Measurements from ENCODE around the gene LEFTY1.

The LEFTY1 gene

DNA sequence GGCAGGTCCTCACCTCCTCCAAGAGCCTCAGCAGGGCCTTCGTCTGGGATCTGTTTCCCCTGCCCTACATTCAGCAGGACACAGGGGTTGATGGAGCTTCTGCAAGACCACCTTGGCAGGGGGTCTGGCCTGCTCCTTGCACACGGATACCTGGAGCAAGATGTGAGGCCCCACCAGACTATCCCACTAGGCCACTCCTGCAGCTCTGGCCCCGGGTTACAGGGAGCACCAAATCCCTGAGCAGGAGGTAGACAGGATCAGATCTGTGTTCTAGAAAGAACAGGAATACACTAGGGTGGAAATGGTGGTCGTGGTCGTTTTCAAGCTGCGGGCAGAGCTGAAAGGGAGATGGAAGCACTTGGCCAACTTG, 45.5 kb downstream of the LEFTY1 start:
- Histone ChIP-seq H3K4me2 (ENCODE audit: low read length) (no peak overlapping the region), H4K12ac (ENCODE audit: low read depth, low read length) (no peak overlapping the region), H2BK120ac (ENCODE audit: insufficient read depth, low read length, poor library complexity) (no peak overlapping the region), H3K4ac (ENCODE audit: low read depth, low read length) (no peak overlapping the region), H3K79me2 (ENCODE audit: control insufficient read depth, insufficient read depth, low read length, poor library complexity) (no peaks in the 10 kb centered on the region), H2AFZ (ENCODE audit: insufficient read depth, low read length, poor library complexity) (no peak overlapping the region), H2BK5ac (ENCODE audit: low read depth, low read length, poor library complexity) (no peak overlapping the region), H3K79me1 (ENCODE audit: low read length) (no peaks in the 10 kb centered on the region), H3K14ac (ENCODE audit: low read length) (no peak overlapping the region), H3K27me3 (ENCODE audit: insufficient read depth, low read length) (no peaks in the 10 kb centered on the region), H3K23ac (ENCODE audit: low read length) (no peak overlapping the region), H2AK5ac (ENCODE audit: low read length) (no peak overlapping the region), H3K18ac (ENCODE audit: low read length) (no peak overlapping the region), H4K91ac (ENCODE audit: low read depth, low read length) (no peak overlapping the region), H3K4me3 (ENCODE audit: low read depth, low read length) (no peak overlapping the region), H3K9me3 (ENCODE audit: insufficient read depth, low read depth, low read length) (peaks cover 1% of the 10 kb centered on the region), H3K27ac (ENCODE audit: low read depth, low read length) (no peak overlapping the region), H3K4me1 (ENCODE audit: control insufficient read depth in 1 of 2, insufficient read depth in 2 of 2, low read length in 2 of 2) (peaks cover 2 to 4% of the 10 kb centered on the region in 2 experiments), H3K36me3 (ENCODE audit: control insufficient read depth in 1 of 2, insufficient read depth in 2 of 2, low read length in 2 of 2) (peaks cover 38 to 40% of the 10 kb centered on the region in 2 experiments), H2BK12ac (ENCODE audit: low read length) (no peak overlapping the region), H3K9ac (ENCODE audit: low read length) (no peak overlapping the region), H4K8ac (ENCODE audit: low read depth, low read length) (no peak overlapping the region)
- no peak for DNase-seq
- no CpG with 5 or more reads among the region's 6 CpGs for whole genome bisulfite sequencing (ENCODE audit: extremely low coverage, insufficient coverage, insufficient read length)

- Histone ChIP-seq H3K27me3 (ENCODE audit: insufficient read depth, low read length) (no peaks in the 10 kb centered on the region), H3K9me3 (ENCODE audit: insufficient read depth, low read depth, low read length) (peaks cover 1% of the 10 kb centered on the region), H3K4me3 (ENCODE audit: low read depth, low read length) (no peak overlapping the region), H4K91ac (ENCODE audit: low read depth, low read length) (no peak overlapping the region), H3K36me3 (ENCODE audit: control insufficient read depth in 1 of 2, insufficient read depth in 2 of 2, low read length in 2 of 2) (peaks cover 39 to 42% of the 10 kb centered on the region in 2 experiments), H4K8ac (ENCODE audit: low read depth, low read length) (no peak overlapping the region), H3K18ac (ENCODE audit: low read length) (no peak overlapping the region), H3K79me2 (ENCODE audit: control insufficient read depth, insufficient read depth, low read length, poor library complexity) (no peaks in the 10 kb centered on the region), H3K4me1 (ENCODE audit: control insufficient read depth in 1 of 2, insufficient read depth in 2 of 2, low read length in 2 of 2) (peaks cover 2 to 4% of the 10 kb centered on the region in 2 experiments), H3K79me1 (ENCODE audit: low read length) (no peaks in the 10 kb centered on the region), H2BK5ac (ENCODE audit: low read depth, low read length, poor library complexity) (no peak overlapping the region), H3K9ac (ENCODE audit: low read length) (no peak overlapping the region), H3K23ac (ENCODE audit: low read length) (no peak overlapping the region), H2AFZ (ENCODE audit: insufficient read depth, low read length, poor library complexity) (no peak overlapping the region), H3K4me2 (ENCODE audit: low read length) (no peak overlapping the region), H2BK12ac (ENCODE audit: low read length) (no peak overlapping the region), H2BK120ac (ENCODE audit: insufficient read depth, low read length, poor library complexity) (no peak overlapping the region), H3K27ac (ENCODE audit: low read depth, low read length) (no peak overlapping the region), H2AK5ac (ENCODE audit: low read length) (no peak overlapping the region), H4K12ac (ENCODE audit: low read depth, low read length) (no peak overlapping the region), H3K4ac (ENCODE audit: low read depth, low read length) (no peak overlapping the region), H3K14ac (ENCODE audit: low read length) (no peak overlapping the region)
- WGBS (ENCODE audit: extremely low coverage, insufficient coverage, insufficient read length) = no CpG with 5 or more reads among the region's 6 CpGs
- DNase-seq = no peak
Observed at GRCh38 chr1:225842788-225843425, 46.0 kb downstream of the LEFTY1 start.

DNA sequence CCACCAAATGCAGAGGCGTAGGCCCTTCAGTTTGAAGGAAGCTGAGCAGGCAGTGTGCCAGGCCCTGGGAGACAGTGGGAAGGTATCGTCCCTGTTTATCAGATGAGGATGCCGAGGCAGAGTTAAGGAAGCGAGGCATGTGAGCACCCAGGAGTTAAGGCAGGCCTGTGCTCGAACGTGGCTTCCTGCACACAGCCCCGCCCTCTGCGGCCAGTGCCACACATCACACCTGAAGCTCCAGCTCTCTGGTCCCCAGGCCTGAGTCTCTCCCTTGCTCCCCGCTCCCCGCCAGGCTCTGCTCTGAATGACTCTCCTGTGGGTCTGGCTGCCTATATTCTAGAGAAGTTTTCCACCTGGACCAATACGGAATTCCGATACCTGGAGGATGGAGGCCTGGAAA, 46.9 kb downstream of the LEFTY1 start:
- H4K12ac ChIP-seq (ENCODE audit: low read depth, low read length) = no peak overlapping the region
- H3K36me3 ChIP-seq (ENCODE audit: control insufficient read depth in 1 of 2, insufficient read depth in 2 of 2, low read length in 2 of 2) = peaks cover 34 to 36% of the 10 kb centered on the region in 2 experiments
- no peak overlapping the region for H4K8ac ChIP-seq (ENCODE audit: low read depth, low read length)
- no peak overlapping the region for H3K23ac ChIP-seq (ENCODE audit: low read length)
- H3K14ac ChIP-seq (ENCODE audit: low read length) = no peak overlapping the region
- no peak for DNase-seq
- H4K91ac ChIP-seq (ENCODE audit: low read depth, low read length) = no peak overlapping the region
- H3K79me2 ChIP-seq (ENCODE audit: control insufficient read depth, insufficient read depth, low read length, poor library complexity) = no peaks in the 10 kb centered on the region
- no peak overlapping the region for H2BK120ac ChIP-seq (ENCODE audit: insufficient read depth, low read length, poor library complexity)
- no peak overlapping the region for H3K4me3 ChIP-seq (ENCODE audit: low read depth, low read length)
- H3K4me2 ChIP-seq (ENCODE audit: low read length) = no peak overlapping the region
- no peaks in the 10 kb centered on the region for H3K27me3 ChIP-seq (ENCODE audit: insufficient read depth, low read length)
- H3K4ac ChIP-seq (ENCODE audit: low read depth, low read length) = no peak overlapping the region
- H3K9me3 ChIP-seq (ENCODE audit: insufficient read depth, low read depth, low read length) = peaks cover 1% of the 10 kb centered on the region
- H3K4me1 ChIP-seq (ENCODE audit: control insufficient read depth in 1 of 2, insufficient read depth in 2 of 2, low read length in 2 of 2) = peaks cover 2 to 4% of the 10 kb centered on the region in 2 experiments
- WGBS (ENCODE audit: extremely low coverage, insufficient coverage, insufficient read length) = no CpG with 5 or more reads among the region's 12 CpGs
- H2AFZ ChIP-seq (ENCODE audit: insufficient read depth, low read length, poor library complexity) = no peak overlapping the region
- H2BK5ac ChIP-seq (ENCODE audit: low read depth, low read length, poor library complexity) = no peak overlapping the region
- no peak overlapping the region for H3K9ac ChIP-seq (ENCODE audit: low read length)
- no peak overlapping the region for H3K18ac ChIP-seq (ENCODE audit: low read length)
- no peak overlapping the region for H2BK12ac ChIP-seq (ENCODE audit: low read length)
- no peak overlapping the region for H2AK5ac ChIP-seq (ENCODE audit: low read length)
- no peaks in the 10 kb centered on the region for H3K79me1 ChIP-seq (ENCODE audit: low read length)
- no peak overlapping the region for H3K27ac ChIP-seq (ENCODE audit: low read depth, low read length)

GRCh38 chr1:225840713-225841112, 48.2 kb downstream of the LEFTY1 start:
- no peak for DNase-seq
- WGBS (ENCODE audit: extremely low coverage, insufficient coverage, insufficient read length) = no CpG with 5 or more reads among the region's 4 CpGs
- no peak overlapping the region for H3K14ac ChIP-seq (ENCODE audit: low read length)
- no peak overlapping the region for H2BK120ac ChIP-seq (ENCODE audit: insufficient read depth, low read length, poor library complexity)
- no peaks in the 10 kb centered on the region for H3K79me1 ChIP-seq (ENCODE audit: low read length)
- no peak overlapping the region for H2BK5ac ChIP-seq (ENCODE audit: low read depth, low read length, poor library complexity)
- H3K27me3 ChIP-seq (ENCODE audit: insufficient read depth, low read length) = no peaks in the 10 kb centered on the region
- H3K18ac ChIP-seq (ENCODE audit: low read length) = no peak overlapping the region
- no peak overlapping the region for H3K4me3 ChIP-seq (ENCODE audit: low read depth, low read length)
- peaks cover 2 to 4% of the 10 kb centered on the region in 2 experiments for H3K4me1 ChIP-seq (ENCODE audit: control insufficient read depth in 1 of 2, insufficient read depth in 2 of 2, low read length in 2 of 2)
- no peak overlapping the region for H3K9ac ChIP-seq (ENCODE audit: low read length)
- H4K8ac ChIP-seq (ENCODE audit: low read depth, low read length) = no peak overlapping the region
- H2AFZ ChIP-seq (ENCODE audit: insufficient read depth, low read length, poor library complexity) = no peak overlapping the region
- no peak overlapping the region for H3K23ac ChIP-seq (ENCODE audit: low read length)
- H3K36me3 ChIP-seq (ENCODE audit: control insufficient read depth in 1 of 2, insufficient read depth in 2 of 2, low read length in 2 of 2) = peaks cover 22 to 23% of the 10 kb centered on the region in 2 experiments
- H3K9me3 ChIP-seq (ENCODE audit: insufficient read depth, low read depth, low read length) = peaks cover 1% of the 10 kb centered on the region
- no peak overlapping the region for H3K4ac ChIP-seq (ENCODE audit: low read depth, low read length)
- no peak overlapping the region for H4K12ac ChIP-seq (ENCODE audit: low read depth, low read length)
- no peak overlapping the region for H3K27ac ChIP-seq (ENCODE audit: low read depth, low read length)
- H2AK5ac ChIP-seq (ENCODE audit: low read length) = no peak overlapping the region
- H3K4me2 ChIP-seq (ENCODE audit: low read length) = no peak overlapping the region
- no peaks in the 10 kb centered on the region for H3K79me2 ChIP-seq (ENCODE audit: control insufficient read depth, insufficient read depth, low read length, poor library complexity)
- H2BK12ac ChIP-seq (ENCODE audit: low read length) = no peak overlapping the region
- no peak overlapping the region for H4K91ac ChIP-seq (ENCODE audit: low read depth, low read length)
